Measurements from ENCODE around the gene FAM24A.
"Not testable (repeated sequence)": the region's sequence is repeated elsewhere in the genome, so short reads cannot be mapped to it uniquely, and the experiment has no call there.

FAM24A gene, protein sequence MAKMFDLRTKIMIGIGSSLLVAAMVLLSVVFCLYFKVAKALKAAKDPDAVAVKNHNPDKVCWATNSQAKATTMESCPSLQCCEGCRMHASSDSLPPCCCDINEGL

DNA sequence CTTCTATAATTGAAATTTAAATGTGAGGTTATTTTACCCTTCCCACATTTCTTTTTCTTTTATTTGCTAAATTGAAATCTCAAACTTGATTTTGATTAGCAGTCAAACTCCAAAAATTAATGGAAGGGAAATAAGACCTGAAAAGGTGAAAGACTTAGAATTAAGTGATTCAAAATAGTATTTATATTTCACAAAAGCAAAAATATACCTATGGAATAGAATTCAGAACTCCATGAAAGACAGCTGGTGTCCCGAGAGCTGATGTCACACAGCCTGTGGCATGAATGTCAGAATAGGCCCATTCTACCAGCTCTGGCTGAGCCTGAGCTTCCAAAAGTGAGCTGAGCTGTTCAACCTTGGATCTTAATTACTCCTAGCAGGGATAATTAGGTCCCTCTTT, at the start of gene FAM24A:
FAM24A (plus strand) TSS at position 301 of the 400 bp plus-strand sequence. CDS start 1,025 bp downstream, outside the sequence.
- no peak for DNase-seq

DNA sequence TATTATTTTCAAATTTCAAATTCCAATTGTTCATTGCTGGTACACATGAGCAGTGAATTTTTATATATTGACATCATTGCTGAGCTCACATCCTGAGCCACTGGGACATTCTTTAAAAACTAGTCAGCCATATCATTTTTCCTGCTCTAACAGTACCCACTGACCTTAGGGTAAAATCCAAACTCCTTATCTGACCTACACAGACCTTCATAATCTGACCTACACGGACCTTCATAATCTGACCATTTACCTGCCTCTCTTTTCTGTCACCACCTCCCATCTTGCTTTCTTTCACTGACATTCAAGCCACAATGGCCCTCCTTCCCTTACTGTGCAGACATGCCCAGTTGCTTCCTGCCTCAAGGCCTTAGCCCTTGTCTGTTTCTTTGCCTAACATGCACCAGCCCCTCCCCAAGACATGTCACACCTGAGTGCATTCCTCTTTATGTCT, 48.7 kb upstream of the FAM24A start:
- DNase-seq = no peak

DNA sequence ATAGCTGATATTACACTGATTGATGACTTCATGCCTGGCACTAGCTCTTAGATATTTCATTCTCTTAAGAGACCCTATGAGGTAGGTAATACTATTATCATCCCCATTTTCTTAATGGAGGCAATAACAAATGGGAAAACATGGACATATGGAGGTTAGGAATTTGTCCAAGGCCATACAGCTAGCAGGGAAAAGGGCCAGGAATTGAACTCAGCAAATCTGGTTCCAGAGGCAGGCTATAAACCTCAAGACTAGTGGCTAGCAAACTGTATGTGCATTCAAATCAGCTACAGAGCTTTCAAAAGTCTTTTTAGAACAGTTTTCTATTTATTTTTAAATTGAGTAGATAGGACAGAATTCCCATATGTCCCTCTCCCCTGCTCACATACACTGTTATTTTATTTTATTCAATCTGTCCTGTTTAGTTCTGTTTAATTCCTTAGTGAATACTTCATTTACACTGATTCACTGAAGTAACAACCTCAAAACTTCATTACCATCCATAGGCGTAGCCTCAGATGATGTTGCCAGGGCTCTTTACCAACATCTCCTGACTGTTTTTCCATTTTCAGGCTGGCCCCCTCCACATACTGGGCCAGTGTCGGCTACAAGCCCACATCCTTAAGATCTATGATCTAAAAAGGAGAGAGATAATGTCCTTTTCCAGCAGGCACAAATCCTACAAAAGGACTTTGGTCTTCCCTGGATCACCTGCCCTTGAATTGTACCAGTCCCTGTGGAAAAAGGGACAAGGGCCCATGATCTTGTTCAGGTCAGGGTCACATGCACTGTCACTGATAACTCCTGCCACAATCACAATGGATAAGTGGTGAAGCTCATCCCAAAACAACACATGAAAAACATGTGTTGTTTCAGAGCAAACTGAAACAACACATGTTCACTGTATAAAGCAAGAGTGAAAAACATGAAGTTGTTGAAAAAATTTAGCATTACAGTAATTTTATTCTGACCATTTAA, 46.9 kb upstream of the FAM24A start:
- no peak for DNase-seq

DNA sequence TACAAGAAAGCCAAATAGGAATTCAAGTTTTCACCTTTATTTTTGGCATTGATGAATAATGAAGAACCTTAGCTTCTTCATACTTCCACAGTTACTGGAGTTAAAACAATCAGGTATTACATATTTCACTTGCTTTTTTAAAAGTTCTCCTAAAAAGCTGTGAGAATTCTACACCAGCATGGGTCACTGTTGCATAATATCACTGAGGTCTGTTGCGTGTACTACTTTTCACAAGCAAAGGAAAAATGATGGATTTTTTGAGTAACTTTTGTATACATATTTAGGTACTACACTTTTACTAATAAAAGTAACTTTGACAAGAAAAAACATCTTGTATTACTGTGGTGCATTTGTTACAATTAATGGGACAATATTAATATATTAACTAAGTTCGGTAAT, 46.2 kb upstream of the FAM24A start:
- no peak for DNase-seq

DNA sequence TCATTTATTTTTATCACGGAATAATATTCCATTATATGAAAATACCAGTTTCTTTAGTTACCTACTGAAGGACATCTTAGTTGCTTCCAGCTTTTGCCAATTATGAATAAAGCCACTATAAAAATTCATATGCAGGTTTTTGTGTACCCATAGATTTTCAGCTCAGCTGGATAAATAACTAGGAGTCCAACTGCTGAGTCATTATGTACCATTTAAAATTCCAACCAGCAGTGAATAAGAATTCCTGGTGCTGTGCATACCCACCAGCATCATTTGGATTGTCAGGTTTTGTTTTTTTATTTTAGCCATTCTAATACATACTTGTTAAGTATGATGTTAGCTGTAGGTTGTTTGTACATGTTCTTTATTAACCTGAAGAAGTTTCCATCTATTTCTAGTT, 45.5 kb upstream of the FAM24A start:
- DNase-seq = no peak

DNA sequence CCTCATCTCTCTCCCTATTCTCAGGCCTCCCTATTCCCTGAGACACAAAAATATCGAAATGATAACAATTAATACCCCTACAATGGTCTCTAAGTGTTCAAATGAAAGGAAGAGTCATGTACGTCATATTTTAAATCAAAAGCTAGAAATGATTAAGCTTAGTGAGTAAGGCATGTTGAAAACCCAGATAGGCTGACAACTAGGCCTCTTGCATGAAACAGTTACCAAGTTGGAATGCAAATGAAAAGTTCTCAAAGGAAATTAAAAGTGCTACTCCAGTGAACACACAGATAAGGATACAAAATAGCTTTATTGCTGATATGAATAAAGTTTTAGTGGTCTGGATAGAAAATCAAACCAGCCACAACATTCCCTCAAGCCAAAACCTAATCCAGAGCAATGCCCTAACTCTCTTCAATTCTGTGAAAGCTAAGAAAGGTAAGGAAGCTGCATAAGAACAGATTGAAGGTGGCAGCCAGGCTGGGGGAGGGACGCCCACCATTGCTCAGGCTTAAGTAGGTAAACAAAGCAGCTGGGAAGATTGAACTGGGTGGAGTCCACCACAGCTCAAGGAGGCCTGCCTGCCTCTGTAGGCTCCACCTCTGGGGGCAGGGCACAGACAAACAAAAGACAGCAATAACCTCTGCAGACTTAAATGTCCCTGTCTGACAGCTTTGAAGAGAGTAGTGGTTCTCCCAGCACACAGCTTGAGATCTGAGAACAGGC, 43.5 kb upstream of the FAM24A start:
- not testable (repeated sequence) for DNase-seq

DNA sequence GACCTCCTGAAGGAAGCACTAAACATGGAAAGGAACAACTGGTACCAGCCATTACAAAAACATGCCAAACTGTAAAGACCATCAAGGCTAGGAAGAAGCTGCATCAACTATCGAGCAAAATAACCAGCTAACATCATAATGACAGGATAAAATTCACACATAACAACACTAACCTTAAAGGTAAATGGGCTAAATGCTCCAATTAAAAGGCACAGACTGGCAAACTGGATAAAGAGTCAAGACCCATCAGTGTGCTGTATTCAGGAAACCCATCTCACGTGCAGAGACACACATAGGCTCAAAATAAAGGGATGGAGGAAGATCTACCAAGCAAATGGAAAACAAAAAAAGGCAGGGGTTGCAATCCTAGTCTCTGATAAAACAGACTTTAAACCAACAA, 41.6 kb upstream of the FAM24A start:
- DNase-seq = not testable (repeated sequence)

DNA sequence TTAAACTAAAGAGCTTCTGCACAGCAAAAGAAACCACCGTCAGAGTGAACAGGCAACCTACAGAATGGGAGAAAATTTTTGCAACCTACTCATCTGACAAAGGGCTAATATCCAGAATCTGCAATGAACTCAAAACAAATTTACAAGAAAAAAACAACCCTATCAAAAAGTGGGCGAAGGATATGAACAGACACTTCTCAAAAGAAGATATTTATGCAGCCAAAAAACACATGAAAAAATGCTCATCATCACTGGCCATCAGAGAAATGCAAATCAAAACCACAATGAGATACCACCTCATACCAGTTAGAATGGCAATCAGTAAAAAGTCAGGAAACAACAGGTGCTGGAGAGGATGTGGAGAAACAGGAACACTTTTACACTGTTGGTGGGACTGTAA, 38.5 kb upstream of the FAM24A start:
- not testable (repeated sequence) for DNase-seq

DNA sequence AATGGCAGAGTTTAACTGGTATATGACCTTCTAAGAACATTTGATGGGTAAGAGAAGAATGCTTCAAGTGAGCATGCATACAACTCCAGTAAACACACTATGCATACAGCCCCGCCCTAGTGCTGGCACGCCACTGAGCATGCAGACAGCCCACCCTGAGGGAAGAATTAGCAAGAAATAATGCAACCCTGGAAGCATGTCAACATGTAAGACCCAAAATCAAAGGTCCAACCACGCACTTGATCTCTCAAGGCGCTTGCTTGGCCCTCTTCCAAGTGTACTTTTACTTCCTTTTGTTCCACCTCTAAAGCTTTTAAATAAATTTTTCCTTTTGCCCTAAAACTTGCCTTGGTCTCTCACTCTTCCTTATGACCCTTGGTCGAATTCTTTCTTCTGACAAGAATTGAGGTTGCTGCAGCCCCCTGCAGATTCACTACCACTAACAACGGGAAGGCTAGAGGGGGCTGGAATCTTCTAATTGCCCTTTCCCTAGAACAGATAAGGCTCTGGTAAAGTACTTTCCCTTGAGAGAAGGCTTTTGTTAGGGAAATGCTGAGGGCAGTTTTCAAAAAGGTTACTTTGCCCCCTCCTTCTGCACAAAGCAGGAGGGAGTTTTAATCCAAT, 34.5 kb upstream of the FAM24A start:
- no peak for DNase-seq

DNA sequence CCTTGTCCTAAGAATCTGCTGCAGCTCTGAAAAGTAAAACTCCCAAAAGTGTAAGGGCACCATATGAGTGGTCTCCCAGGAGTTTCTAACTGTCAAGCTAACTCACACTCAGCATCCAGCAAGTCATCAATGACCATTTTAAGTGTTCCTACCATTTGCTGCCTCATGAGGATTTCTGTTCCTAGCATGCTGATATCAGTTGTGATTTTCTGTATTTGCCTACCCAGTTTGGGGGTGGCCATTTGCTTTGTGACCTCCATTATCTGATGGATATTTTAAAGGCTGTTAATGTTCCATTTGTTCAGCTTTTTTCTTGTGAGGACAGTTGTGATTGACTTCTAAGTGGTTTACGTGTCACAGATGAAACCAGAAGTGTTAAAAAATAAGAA, 33.9 kb upstream of the FAM24A start:
- no peak for DNase-seq

DNA sequence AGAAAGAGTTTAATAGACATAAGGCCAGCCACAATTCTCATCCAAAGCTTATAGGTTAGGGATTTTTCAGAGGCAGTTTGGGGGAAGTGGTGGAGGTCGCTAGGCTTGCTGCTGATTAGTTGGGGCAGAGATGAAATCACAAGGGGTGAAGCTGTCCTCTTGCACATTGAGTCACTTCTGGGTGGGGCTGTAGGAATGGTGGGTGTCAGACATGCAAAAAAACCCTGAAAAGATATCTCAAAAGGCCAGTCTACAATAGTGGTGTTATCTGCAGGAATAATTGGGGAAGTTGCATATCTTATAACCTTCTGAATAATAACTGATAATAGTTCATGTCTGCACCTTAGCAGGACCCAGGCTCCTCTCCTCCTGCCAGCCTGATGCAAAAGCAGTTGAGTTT, 33.1 kb upstream of the FAM24A start:
- DNase-seq = no peak

DNA sequence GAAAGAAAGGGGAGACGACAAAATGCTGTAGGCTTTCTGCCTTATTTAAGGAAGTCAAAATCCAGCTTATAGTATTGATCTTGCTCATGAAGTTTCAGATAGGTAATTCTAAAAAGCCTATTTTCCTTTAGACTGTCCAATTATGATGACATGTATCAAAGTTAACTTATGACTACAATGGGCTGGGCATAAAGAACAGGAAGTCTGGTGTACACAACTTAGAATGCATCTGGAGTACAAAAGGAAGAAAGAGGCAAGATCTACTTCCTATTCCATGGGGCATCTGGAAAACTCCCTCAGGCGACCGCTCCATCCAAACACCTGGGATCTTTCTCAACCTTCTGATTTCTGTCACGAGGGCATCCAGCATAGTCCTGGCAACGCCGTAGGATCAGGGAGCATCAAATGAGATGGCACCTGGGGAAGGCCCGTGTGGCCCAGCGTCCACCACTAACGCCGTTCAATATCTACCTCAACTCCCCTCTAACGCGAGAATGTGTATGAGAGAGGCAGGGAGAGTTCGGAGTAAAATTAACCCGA, 31.5 kb upstream of the FAM24A start:
- DNase-seq = no peak

DNA sequence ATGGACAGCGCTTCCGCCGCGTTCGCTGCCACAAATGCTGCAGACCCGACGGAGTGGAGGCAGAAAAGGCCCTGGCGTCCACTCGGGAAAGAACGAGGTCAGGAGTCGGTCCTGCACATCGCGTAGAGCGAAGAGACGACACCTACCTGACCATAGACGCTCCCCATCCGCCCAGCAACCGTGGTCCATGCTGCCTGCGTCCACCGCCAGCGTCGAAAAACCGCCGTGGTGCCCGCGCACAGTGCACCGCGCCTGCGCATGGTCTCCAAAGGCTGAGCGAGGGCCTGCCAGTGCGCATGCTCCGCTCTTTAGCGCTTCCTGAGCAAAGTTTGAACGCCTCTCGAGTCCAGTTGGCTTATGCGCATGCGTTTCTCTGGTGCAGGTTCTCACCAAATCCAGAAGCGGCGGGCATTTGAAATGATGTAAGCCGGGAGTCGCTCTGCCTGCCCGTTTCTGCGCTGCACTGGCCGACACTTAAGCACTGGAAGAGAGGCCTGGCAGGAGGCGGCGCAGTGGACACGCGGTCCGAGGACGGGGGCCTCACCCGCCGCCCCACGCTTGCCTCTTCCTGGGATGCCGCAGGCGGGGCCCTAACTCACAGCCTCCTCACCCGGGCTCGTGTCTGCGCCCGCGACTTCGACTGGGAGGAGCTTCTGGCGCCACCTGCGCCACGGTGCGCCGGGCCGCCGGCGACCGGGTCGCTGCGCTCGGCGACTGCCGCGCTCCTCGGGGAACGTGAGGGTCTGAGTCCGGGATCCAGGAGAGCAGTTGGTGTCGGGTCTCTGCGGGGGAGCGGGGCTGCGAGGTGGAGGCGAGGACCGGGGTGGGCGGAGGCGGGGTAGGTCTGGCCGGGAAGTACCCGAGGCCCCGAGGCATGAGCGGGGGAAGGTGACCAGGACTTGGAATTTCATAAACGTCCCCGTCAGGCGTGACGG, 30.8 kb upstream of the FAM24A start, which contains the start of gene FAM24B:
FAM24B (minus strand) TSS at position 243 of the 935 bp plus-strand sequence. CDS start 29,066 bp downstream, outside the sequence.
- peak; percentile 84 for DNase-seq

DNA sequence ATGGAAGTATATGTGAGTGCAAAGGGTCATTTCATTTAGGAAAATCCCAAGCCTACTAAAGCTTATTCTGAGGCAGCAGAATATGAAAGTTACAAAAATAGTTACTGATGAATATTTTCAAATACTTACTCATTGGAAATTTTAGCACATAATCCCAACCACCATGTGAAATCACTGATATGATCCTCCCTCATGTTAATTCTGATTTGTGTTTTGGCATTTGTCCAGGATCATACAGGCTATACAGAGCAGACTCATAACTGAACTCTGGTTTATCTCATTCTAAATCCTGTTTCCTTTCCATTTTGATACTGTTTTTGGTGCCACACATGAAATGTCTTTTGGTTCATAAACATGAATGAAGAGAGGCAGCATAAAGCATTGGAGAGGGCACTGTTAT, 27.6 kb upstream of the FAM24A start:
- DNase-seq = no peak

DNA sequence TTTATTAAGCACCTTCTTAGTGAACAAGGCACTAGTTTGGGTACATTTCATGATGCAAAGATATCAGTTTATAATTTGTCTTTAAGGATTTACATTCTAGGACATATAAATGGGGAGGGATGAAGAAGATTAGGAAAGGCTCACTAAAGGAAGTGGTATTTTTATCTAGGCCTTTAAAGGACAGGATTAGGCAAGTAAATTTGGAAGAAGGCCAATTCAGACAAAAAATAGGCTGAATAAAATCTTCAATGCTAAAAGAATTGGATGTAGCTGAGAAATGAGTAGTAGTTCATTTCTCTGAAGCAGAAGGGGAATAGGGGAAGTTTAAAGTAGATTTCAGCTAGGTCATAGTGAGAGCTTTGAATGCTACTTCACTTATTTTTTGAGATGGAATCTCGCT, 26.2 kb upstream of the FAM24A start:
- no peak for DNase-seq

DNA sequence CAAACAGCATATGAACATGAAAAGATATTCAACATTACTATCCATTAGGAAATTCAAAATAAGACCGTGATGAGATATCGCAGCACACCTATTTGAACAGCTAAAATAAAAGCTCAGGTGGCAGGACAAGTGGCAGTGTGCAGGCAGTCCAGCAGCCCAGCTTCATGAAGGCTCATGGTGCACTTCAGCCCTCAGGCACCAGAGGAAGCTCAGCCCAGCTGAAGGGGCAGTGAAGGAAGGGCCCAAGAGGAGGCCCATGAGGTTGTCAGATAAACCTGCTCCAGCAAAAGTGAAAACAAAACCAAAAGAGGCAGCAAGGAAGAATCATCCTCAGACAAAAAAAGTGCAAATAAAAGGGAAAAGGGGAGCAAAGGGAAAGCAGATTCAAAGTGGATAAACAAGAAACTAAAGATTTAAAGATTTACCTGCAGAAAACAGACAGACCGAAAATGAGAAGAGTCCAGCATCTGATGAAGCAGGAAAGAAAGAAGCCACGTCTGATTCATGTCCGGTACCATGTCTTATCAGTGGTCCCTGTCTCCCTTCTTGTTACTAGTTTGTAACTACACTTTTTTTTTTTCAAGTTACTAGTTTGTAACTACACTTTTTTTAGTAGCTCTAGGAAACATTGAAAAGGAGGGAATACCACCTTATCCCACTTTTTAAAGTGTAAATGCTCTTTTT, 16.0 kb upstream of the FAM24A start:
- no peak for DNase-seq

DNA sequence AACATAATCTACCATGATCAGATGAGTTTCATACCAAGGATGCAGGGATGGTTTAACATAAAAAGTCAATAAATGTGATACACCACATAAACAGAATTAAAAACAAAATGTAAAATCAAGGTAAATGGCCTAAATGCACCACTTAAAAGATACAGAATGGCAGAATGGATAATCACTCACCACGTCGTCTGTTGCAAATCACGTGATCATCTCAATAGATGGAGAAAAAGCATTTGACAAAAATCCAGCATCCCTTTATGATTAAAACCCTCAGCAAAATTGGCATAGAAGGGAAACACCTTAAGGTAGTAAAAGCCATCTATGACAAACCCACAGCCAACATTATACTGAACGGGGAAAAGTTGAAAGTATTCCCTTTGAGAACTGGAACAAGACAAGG, 6.5 kb upstream of the FAM24A start:
- not testable (repeated sequence) for DNase-seq

DNA sequence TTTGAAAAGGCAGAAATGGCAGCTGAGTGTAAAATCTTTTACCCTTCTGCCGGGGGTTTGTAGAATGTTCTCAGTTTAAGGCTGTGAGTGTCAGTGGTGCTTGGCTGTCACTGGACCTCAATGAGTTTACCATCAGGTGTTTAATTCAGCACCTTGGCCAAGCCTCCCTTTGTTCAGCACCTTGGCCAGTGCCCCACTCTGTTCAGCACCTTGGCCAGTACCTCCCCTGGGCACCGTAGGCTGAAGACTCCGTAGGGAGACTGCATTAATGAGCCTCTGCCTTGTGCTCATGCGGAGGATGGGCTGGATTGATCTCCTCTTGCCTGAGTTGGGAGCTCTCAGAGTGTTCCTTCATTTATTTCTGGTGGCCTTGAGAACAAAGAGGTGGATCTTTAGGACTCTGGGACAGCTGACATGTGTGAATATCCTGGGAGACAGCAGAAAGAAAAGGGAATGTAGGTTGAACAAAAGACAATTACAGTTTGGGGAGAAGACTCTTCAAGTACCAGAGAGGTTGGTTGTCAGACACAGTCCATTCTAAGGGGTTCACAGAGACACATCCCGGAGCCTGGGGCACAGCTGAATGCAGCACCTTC, 1.6 kb downstream of the FAM24A start:
- DNase-seq = no peak

DNA sequence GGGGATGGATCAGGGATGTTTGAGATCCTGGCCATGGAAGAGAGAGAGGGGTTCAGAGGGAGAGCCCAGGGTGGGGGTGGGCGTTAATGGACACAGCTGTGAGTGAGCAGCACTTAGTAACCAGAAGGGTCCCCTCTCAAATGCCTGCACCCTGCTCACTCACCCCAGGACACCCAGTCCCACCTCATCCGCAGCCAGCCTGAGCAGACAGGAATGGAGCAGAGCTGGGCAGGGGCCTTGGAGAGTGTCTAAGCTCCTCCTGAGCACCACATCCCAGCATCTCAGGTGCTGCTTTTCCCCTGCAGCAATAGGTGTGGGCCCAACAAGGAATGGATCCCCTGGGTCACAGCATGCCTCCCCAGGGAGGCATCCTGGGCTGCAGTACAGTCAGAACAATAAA, 5.3 kb downstream of the FAM24A start:
- no peak for DNase-seq

DNA sequence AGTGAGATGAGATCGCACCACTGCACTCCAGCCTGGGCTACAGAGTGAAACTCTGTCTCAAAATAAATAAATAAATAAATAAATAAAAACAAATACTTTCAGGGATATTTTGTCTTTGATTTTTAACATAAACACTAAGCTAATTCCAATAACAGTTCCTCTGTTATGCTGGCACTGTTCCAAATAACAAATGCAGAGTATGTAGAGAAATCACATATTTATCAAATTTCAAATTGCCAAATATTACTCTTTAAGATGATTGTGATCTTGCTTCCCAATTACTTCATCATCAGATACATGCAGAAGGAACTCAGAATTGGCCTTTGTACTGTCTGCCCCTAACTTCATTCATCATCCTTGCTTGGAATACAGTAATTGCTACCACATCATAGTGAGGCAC, 19.7 kb downstream of the FAM24A start:
- DNase-seq = no peak
